H1 (cell line): ENCODE data around the gene MANEAL. TPM values are rescaled to one million over a fixed set of nuclear protein-coding genes. Genes with fewer than 3 reads are reported as not detected.

Experiments
- SP2 ChIP-seq: IDR thresholded peaks from 2 replicates; pipeline ENCODE4 v1.6.1; 2012; ENCODE audit warnings: mild to moderate bottlenecking, low read length, inconsistent platforms
- polyA plus RNA-seq, 7 experiments: library from polyadenylated mRNA; depleted of rRNA in 3 of 7; stranded (reverse) in 5 of 7; unstranded in 2 of 7; fragments of >200 nt in 5 of 7; fragments of 200-250 nt in 2 of 7; gene quantifications; 1 replicate in 5 of 7; 2 replicates in 1 of 7; 4 replicates in 1 of 7; pipeline versions ENCODE4 v1.2.1 to v1.2.3, GENCODE V29; 2011 to 2013; ENCODE audit warnings: missing spikeins in 2 of 7, mixed read lengths in 2 of 7
- total RNA-seq: library from RNA; stranded (reverse); fragmentation: NEBNext Ultra II Directional; extraction: Animal tissue kit (Norgen Biotek cat#: 25700); gene quantifications from 2 replicates; pipeline ENCODE4 v1.2.1, GENCODE V29; 2021

The MANEAL gene
- total and polyA plus RNA-seq, 2 of the 8 experiments (the other 6 are each of a cell fraction or from before 2014, with no cell fraction given) = 4.8 to 7.2 TPM

- TF ChIP-seq SP2 = no peak
These were observed 29.5 kb downstream of the MANEAL start (continued) for GRCh38 chr1:37822906-37823815.
